GM18861 (cell line): ENCODE data around the gene SLC12A2.

Source experiments
- ATAC-seq: cut with Tn5 transposase; IDR thresholded peaks from one replicate; pipeline ENCODE4 v1.9.1; 2021; ENCODE audit not compliant: unreplicated experiment

The SLC12A2 gene

DNA sequence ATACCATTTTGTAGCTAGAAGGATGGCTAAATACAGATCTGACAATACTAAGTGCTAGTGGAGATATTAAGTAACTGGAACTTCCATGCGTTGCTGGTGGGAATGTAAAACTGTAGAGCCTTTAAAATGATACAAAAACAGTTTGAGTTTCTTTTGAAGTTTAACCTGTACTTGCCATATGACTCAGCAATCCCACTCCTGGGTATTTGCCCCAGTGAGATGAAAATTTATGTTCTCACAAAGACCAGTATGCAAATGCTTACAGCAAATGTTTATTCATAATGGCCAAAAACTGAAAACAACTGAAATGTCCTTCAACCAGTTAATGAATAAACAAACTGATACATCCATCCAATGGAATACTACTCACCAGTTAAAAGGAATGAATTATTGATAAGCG lies 137.3 kb downstream of the SLC12A2 start:
- ATAC-seq, result peak; percentile 57

DNA sequence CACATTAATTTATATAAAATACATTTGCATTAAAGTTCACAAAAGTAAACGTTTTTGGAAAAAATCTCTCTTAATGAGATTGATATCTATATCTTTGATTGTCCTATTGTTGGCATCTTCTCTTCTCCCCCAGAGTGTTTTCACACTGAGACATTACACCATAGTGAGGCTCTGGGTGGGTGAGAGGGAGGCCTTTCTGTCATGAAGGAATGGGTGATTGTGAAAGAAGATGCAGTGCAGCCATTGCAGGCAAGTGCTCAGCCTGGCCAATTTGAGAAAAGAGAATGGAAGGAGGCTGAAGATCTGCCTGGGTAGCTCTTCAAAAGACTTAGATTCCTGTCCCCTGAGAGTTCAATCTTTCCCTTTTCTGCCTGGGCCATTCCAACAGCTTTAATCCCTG lies 140.8 kb downstream of the SLC12A2 start:
- no peak for ATAC-seq

- ATAC-seq, result no peak
Observed at GRCh38 chr5:128225245-128226030, 141.9 kb downstream of the SLC12A2 start.

GRCh38 chr5:128228008-128228407 lies 144.4 kb downstream of the SLC12A2 start:
- ATAC-seq, result no peak

DNA sequence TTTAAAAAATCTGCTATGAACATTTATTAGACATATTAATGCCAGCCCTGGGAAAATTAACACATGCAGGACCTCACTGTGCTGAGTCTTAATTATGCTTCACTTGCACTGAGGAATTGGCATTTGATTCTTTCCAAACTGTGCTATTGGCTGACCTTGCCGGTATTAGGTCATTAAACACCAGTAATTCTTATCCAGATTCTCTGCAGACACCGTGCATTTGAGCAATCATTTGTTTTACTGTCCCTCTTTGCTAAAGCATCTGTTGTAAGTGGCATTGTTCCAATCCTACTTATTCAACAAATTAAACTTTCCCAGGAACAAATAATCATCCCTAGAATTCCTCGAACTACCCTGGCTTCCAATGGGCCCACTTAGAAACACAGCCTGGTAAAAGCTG lies 145.0 kb downstream of the SLC12A2 start:
- no peak for ATAC-seq

GRCh38 chr5:128234928-128235641 lies 151.5 kb downstream of the SLC12A2 start:
- no peak for ATAC-seq

DNA sequence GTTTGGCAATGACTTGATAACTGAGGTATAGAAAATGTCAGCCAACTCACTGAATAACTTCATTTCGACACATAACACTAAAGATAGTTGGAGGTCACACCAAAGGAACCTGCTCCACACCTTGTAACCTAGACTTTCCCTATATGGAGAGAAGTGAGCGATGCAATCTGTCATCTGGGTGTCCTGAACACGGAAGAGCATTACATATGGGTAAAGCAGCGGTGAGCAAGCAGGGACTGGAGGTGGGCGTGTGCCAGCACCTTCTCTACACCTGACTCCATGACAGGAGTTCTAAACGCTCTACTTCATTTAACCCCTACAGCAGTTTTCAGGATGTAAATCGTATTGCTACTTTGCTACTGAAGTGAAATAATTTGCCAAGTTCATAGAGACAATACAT lies 152.8 kb downstream of the SLC12A2 start:
- no peak for ATAC-seq

DNA sequence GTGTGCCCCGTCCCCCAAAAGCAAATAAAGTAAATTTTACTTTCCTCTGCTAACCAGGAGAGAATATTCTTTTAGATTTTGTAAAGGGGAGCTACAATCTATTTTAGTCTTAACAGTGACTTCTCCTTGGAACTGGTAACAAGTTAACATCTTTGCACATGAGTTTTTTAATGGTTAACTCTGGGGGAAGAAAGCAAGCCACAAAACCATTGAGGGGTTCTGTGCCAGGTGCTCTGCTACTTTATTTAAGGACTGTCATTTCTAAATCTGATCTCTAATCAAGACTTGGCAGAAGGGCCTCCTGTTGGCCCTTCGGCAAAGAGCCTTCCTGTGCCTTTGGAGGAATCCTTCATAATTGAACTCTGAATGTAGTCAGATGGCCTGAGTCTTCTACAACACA lies 153.4 kb downstream of the SLC12A2 start:
- peak; percentile 62 for ATAC-seq

GRCh38 chr5:128237546-128237945 lies 154.0 kb downstream of the SLC12A2 start:
- ATAC-seq, result no peak
